ENCODE measurements around the gene ZSWIM5. TPM values are rescaled to one million over a fixed set of nuclear protein-coding genes. Genes with fewer than 3 reads are reported as not detected.
"Not testable (repeated sequence)": the region's sequence is repeated elsewhere in the genome, so short reads cannot be mapped to it uniquely, and the experiment has no call there.

ZSWIM5 gene
- total RNA-seq, 4 donors from 2014 or later, result 12.3 to 38.2 (median 13.7) TPM

DNA sequence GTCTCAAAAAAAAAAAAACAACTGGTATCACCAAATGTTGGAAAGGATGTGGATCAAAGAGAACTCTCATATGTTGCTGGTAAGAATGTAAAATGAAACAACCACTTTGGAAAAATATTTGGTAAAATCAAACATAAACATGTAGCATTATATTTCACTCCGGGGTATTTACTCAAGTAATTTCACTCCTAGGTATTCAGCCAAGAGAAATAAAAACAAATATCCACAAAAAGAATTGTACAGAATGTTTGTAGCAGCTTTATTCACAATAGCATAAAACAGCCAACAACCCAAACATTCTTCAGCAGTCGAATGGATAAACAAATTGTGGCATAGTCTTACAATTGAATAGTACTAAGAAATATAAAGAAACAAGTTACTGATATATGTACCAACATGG, 32.4 kb upstream of the ZSWIM5 start:
- TF ChIP-seq, protein P1, sequence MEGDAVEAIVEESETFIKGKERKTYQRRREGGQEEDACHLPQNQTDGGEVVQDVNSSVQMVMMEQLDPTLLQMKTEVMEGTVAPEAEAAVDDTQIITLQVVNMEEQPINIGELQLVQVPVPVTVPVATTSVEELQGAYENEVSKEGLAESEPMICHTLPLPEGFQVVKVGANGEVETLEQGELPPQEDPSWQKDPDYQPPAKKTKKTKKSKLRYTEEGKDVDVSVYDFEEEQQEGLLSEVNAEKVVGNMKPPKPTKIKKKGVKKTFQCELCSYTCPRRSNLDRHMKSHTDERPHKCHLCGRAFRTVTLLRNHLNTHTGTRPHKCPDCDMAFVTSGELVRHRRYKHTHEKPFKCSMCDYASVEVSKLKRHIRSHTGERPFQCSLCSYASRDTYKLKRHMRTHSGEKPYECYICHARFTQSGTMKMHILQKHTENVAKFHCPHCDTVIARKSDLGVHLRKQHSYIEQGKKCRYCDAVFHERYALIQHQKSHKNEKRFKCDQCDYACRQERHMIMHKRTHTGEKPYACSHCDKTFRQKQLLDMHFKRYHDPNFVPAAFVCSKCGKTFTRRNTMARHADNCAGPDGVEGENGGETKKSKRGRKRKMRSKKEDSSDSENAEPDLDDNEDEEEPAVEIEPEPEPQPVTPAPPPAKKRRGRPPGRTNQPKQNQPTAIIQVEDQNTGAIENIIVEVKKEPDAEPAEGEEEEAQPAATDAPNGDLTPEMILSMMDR (IDR thresholded peaks at IDR 0.05), result no peak
- TF ChIP-seq POLR2AphosphoS5 (IDR thresholded peaks at IDR 0.05) (no peak), POLR2A (IDR thresholded peaks at IDR 0.05) (no peak), EP300 (IDR thresholded peaks at IDR 0.05; ENCODE audit: low read depth) (no peak)
- Histone ChIP-seq H3K36me3 (no peaks in the 10 kb centered on the region), H3K27me3 (no peaks in the 10 kb centered on the region), H3K9me3 (no peaks in the 10 kb centered on the region), H3K4me1 (no peaks in the 10 kb centered on the region), H3K4me3 (no peak overlapping the region), H3K27ac (no peak overlapping the region)
- WGBS, 2 donors (ENCODE audit: low coverage in 1 of 2), result 35 to 52% methylated on average over 2 of the region's 2 CpGs
- DNase-seq, result no peak
- intact Hi-C loops (cut with DNase I; ENCODE audit: low total_unique reads), result no loop called here
- in situ Hi-C loops (cut with MboI; ENCODE audit: low pct_ligation_motif_present in 1 of 4, low pct_unique_long_range_greater_than_20kb in 1 of 4, low sequenced_read_pairs in 3 of 4), result loop anchor here in 1 of 4 donors (10.0 kb wide), 1 partner anchor 224 kb away; the partner anchor contains the start of genes HECTD3 and UROD

DNA sequence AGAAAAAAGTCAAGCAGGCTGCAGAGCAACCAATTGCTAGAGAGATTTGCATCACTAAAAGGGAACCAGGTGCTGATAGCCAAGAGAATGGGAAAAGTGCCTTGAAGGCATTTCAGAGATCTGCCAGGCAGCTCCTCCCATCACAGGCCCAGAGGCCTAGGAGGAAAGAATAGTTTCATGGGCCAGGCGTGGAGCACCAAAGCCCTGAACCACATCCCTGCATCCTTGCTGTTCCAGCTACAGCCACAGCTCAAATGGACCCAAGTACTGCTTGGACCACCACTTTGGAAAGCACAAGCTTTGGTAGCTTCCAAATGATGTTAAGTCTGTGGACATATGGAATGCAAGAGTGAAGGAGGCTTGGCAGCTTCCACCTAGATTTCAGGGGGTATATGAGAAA, 29.7 kb upstream of the ZSWIM5 start:
- Histone ChIP-seq H3K27me3 (no peaks in the 10 kb centered on the region), H3K9me3 (no peaks in the 10 kb centered on the region), H3K27ac (no peak overlapping the region), H3K4me3 (no peak overlapping the region), H3K4me1 (no peaks in the 10 kb centered on the region), H3K36me3 (no peaks in the 10 kb centered on the region)
- DNase-seq, result no peak
- 94% methylated on average over 1 of the region's 1 CpG; no CpG with 5 or more reads in 1 of the 2 donors for whole genome bisulfite sequencing, 2 donors (ENCODE audit: low coverage in 1 of 2)
- intact Hi-C loops (cut with DNase I; ENCODE audit: low total_unique reads) (no loop called here), in situ Hi-C loops (cut with MboI; ENCODE audit: low pct_ligation_motif_present in 1 of 4, low pct_unique_long_range_greater_than_20kb in 1 of 4, low sequenced_read_pairs in 3 of 4) (loop anchor here in 1 of 4 donors (10.0 kb wide), 1 partner anchor 221 kb away; the partner anchor contains the start of genes HECTD3 and UROD)
- TF ChIP-seq POLR2AphosphoS5 (IDR thresholded peaks at IDR 0.05) (no peak), POLR2A (IDR thresholded peaks at IDR 0.05) (no peak), EP300 (IDR thresholded peaks at IDR 0.05; ENCODE audit: low read depth) (no peak)
- TF ChIP-seq, protein P1 (IDR thresholded peaks at IDR 0.05), result no peak

DNA sequence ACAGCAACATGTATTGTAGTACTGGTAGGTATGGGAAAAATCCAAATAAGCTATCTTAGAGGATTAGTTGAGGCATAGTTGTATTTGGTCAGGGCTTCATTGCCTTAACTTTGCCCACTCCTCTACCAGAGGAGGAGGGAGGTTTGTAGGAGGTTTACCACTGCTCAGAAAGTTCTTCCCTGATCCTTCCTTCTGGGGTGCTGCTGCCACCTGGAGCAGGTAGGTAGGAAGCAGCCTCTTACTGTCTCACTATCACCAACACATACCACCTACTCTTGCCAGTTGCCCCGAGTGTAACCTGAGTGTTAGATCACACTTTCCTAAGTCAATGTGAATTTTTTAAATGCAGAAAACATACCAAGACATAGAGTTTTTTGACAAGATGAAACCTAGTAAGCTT, 24.1 kb upstream of the ZSWIM5 start:
- Histone ChIP-seq H3K4me3 (no peak overlapping the region), H3K27me3 (no peaks in the 10 kb centered on the region), H3K4me1 (no peaks in the 10 kb centered on the region), H3K27ac (no peak overlapping the region), H3K36me3 (no peaks in the 10 kb centered on the region), H3K9me3 (no peaks in the 10 kb centered on the region)
- in situ Hi-C loops (cut with MboI; ENCODE audit: low pct_ligation_motif_present in 1 of 4, low pct_unique_long_range_greater_than_20kb in 1 of 4, low sequenced_read_pairs in 3 of 4), result loop anchor here in 1 of 4 donors (10.0 kb wide), 1 partner anchor 216 kb away; the partner anchor contains the start of genes HECTD3 and UROD
- peak; percentile 40 for DNase-seq
- no peak for TF ChIP-seq POLR2AphosphoS5 (IDR thresholded peaks at IDR 0.05)
- TF ChIP-seq, protein P1 (IDR thresholded peaks at IDR 0.05), result peak; percentile 30 to 57 (median 43)
- 23% methylated on average over 1 of the region's 1 CpG; no CpG with 5 or more reads in 1 of the 2 donors for WGBS, 2 donors (ENCODE audit: low coverage in 1 of 2)
- intact Hi-C loops (cut with DNase I; ENCODE audit: low total_unique reads), result loop anchor here (5.0 kb wide), 1 partner anchor 593 kb away; no protein-coding TSS in a partner anchor

- H3K4me3 ChIP-seq, result no peak overlapping the region
- H3K4me1 ChIP-seq, result no peaks in the 10 kb centered on the region
- intact Hi-C loops (cut with DNase I; ENCODE audit: low total_unique reads), result no loop called here
- DNase-seq, result no peak
- no peak overlapping the region for H3K27ac ChIP-seq
- no peaks in the 10 kb centered on the region for H3K27me3 ChIP-seq
- in situ Hi-C loops (cut with MboI; ENCODE audit: low pct_ligation_motif_present in 1 of 4, low pct_unique_long_range_greater_than_20kb in 1 of 4, low sequenced_read_pairs in 3 of 4), result loop anchor here in 1 of 4 donors (10.0 kb wide), 1 partner anchor 211 kb away; the partner anchor contains the start of genes HECTD3 and UROD
- no peaks in the 10 kb centered on the region for H3K9me3 ChIP-seq
- TF ChIP-seq POLR2A (IDR thresholded peaks at IDR 0.05) (no peak), POLR2AphosphoS5 (IDR thresholded peaks at IDR 0.05) (no peak), EP300 (IDR thresholded peaks at IDR 0.05; ENCODE audit: low read depth) (no peak)
- TF ChIP-seq, protein P1 (IDR thresholded peaks at IDR 0.05), result no peak
- 70 to 88% methylated on average over 4 to 5 of the region's 5 CpGs for WGBS, 2 donors (ENCODE audit: low coverage in 1 of 2)
- H3K36me3 ChIP-seq, result no peaks in the 10 kb centered on the region
Observed at GRCh38 chr1:45225598-45225997, 19.2 kb upstream of the ZSWIM5 start.

DNA sequence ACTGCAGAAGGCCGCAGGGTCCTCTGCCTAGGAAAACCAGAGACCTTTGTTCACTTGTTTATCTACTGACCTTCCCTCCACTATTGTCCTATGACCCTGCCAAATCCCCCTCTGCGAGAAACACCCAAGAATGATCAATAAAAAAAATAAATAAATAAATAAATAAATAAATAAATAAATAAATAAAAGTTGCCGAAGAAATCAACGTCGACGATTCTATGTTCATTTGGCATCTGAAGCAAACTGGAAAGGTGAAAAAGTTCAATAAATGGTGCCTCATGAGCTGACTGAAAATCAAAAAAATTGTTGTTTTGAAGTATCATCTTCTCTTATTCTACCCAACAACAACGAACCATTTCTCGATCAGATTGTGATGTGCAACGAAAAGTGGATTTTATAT, 17.3 kb upstream of the ZSWIM5 start:
- intact Hi-C loops (cut with DNase I; ENCODE audit: low total_unique reads); H3K36me3 ChIP-seq; H3K4me1 ChIP-seq; H3K27me3 ChIP-seq; H3K9me3 ChIP-seq; DNase-seq; H3K27ac ChIP-seq; H3K4me3 ChIP-seq: not testable (repeated sequence)
- WGBS, 2 donors (ENCODE audit: low coverage in 1 of 2), result 87 to 90% methylated on average over 8 to 9 of the region's 9 CpGs
- in situ Hi-C loops (cut with MboI; ENCODE audit: low pct_ligation_motif_present in 1 of 4, low pct_unique_long_range_greater_than_20kb in 1 of 4, low sequenced_read_pairs in 3 of 4), result loop anchor here in 1 of 4 donors (10.0 kb wide), 1 partner anchor 209 kb away; the partner anchor contains the start of genes HECTD3 and UROD

All from transverse colon (tissue), 4 donors.